NCI-H2227 (cell line): ENCODE data around the gene NPB.
A peak's percentile ranks its signal among the peaks of the same experiment; 100 is the strongest.

Experiments
- DNase-seq: peaks from one replicate; lab custom pipeline; 2025; ENCODE audit not compliant: unreplicated experiment; lab: John Stamatoyannopoulos, UW

The NPB gene

DNA sequence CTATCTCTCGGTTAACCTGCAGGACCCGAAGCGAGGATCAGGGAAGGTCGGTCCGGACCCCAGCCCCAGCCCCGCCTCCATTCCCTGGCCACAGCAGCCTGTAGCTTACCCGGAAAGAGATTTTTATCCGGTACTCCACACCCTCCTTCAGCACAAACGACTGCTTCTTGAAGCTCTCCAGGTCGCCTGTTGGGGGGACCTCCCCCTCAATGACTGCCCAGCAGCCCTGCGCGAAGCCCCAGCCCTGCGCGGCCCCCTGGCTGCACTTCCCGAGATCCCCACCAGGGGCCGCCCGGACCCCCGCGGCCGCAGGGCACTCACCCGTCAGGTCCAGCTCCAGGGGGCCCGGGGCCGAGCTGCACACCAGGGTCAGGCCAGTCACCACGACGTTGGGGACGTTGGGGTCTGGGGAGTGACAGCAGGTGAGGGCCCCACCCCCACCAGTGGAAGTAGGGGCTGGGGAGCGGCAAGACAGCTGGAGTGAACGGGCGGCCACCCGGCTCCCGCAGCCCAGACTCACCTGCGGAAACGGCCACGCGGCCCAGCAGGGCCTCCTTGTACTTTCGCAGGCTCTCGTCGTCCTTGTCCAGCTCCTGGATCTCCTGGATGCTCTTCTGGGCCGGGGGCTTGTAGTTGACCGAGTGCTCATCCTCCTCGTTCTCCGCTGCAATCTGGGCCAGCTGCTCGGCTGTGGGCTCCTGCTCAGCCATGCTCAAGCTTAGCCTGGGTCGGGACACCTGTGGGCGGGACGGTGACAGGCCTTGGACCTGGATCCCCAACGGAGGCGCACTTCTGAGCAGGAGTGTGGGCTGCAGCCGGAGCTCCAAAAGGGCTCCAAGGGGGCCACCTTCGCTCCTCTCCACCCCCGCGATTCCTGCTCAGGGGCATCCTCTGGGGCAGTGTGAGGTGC is 32.6 kb upstream of the NPB start:
- peak; percentile 65 for DNase-seq

DNA sequence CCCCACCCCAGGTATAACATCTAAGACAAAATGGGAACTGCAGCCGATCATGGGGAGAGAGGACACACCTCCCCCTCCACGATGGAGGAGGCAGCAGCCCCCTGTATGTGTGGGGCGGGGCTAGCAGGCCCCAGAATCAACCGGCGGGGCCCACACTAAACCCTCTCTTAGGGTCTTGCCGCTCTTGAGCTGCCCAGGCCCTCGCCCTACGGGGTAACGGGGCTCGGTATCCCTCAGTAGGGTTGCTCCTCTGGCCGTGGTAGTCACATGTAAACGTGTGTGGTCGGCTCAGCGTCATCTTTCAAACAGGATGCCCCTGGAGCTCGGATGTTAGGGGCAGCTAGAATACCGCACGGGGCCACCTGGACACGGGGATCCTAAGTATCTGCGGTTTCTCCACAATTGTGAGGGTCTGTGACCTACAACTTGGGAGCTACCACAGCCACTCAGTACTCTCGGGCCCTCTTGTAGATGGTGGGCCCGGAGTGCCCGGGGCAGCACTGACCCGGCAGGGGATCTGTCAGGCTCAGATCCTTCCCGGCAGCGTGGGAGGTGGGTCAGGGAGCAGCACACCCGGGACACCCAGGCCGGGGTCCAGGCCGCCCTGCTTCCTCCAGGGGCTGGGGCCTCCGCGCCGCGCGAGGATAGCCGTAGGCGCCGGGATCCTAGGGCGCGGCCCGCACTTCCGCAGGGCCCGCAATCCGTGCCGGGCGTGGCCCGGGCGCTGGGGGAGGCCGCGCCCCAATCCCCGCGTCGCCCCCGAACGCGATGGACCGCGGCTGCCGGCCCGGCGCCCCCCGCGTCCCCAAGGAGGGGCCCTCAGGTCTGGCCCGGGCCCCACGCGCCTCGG is 31.7 kb upstream of the NPB start:
- peak; percentile 65 for DNase-seq

DNA sequence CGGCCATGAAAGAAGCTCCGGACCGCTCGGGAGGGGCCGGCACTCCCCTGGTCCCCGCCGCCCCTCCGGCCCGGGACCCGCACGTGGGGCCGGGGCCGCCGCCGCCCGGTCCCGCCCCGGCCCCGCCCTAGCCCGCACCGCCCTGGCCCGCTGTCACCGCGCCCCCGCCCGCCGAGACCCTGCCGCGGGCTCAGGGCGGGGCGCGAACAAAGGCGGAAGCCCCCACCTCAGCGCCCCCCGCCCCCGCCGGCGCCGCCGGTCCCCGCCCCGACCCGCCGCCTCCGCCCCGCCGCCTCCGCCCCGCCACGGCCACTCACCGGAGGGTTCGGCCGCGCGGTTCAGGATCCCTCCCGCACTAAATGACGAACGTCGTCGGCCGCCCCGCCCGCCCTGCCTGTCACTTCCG is 31.1 kb upstream of the NPB start, which contains the start of gene ARHGDIA:
TSS of gene ARHGDIA (minus strand) at position 357 of the 406 bp plus-strand sequence. CDS start 1,407 bp downstream, outside the sequence.
- no peak for DNase-seq

DNA sequence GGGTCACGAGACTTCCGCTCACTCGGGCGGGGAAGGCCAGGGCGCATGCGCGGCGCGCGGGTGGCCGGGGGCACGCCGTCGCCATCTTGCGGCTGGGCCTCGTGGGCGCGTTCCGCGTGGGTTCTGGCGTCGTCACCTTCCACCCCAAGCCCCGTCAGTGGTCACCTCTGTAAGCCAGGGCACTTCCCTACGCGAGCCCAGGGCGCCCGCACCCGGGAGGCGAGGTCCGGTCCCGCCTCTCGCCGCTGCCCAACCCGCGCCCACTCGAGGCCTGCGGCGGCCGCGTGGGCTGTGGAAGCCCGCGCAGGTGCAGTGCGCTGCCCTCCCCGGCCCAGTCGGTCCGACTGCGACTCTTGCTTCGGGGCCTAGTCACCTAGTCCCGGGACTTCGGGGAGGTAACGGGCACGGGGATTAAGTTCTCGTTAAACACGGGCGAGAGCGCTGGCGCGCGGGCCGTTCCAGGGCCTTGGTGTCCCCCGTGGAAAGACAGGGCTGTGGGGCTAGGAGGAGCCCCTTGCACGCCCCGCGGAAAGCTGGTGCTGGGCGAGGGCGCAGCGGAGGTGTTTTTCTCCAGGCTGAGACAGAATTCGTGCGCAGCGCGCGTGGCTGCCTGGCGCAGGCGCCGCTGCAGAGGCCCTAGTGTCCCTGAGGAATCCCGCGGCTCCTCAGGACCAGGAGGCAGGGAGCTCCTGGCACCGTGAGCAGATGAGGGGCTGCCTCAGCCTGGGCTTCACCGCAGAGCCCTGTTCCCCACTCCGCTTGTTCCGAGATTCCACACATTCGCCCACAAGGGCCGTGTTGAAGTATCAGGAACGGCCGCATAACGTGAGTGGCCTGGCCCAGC is 30.4 kb upstream of the NPB start:
- peak; percentile 95 for DNase-seq

DNA sequence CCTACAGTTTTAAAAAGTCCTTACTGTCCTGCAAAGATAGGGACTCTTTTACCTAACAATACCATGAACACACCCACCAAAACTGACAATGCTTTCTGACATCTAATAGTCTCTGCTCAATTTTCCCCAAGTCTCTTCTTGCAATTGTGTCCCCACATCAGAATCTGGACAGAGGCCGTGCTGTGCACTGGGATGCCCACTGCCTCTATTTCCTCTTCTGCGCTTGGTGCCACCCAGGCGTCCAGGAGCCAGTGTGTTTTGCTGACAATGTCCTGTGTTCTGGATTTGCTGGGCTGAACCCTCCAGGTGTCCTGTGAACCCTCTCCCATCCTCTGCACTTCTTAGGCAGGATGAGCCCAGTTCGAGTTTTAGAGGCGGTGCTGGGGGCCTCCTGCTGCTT is 24.5 kb upstream of the NPB start:
- no peak for DNase-seq

DNA sequence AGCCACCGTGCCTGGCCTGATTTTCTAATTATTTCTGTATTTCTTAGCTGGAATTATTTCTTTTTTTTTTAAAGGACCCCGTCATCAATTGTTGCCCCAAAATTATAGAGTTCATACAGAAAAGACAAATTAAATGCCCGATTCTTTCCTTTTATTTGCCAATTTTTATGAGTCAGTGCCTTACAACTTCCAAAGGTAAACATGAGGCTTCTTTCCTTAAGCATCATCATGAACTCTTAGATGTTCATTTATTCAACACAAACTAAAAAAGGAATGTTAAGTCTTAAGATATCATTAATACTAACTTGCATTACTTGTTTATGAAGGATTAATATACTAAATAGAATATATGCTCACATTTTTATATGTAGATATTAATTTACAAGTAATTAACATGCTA is 23.7 kb upstream of the NPB start:
- DNase-seq = no peak

DNA sequence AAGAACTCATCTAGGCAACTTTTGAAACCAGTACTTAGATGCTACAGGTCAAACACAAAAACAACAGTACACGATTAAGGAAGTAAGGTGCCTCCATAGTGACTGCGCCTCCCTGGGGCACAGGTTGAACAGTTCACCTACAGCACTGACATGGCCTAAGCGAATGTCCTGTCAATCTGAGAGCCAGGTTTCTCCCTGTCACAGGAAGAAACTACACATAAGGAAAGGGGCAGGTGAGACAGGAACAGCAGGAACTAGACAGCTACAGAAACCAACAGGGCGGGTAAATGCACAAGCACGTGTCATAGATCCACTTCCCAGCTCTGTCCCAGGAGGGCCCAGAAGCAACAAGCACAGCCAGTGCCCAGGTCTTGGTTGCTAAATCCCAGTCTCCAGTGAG is 22.9 kb upstream of the NPB start:
- DNase-seq = no peak

DNA sequence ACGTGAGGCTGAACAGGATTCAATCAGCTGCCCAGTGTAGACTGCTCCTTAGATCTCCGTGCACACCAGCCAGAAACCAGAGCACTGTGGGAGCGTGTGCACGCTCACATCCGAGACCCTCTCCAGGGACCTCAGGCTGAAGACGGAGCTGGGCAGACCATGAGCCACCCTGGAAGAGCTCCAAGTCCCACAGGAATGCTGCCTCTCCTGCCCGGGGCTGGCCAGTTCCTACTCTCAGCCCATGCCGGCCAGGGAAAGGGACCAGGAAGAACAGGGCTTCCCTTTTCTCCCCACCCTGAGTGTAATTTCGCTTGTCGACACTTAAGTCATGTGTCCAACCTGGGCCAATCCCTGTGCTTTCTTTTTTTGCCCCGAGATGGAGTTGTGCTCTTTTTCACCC is 17.5 kb upstream of the NPB start:
- DNase-seq = no peak

DNA sequence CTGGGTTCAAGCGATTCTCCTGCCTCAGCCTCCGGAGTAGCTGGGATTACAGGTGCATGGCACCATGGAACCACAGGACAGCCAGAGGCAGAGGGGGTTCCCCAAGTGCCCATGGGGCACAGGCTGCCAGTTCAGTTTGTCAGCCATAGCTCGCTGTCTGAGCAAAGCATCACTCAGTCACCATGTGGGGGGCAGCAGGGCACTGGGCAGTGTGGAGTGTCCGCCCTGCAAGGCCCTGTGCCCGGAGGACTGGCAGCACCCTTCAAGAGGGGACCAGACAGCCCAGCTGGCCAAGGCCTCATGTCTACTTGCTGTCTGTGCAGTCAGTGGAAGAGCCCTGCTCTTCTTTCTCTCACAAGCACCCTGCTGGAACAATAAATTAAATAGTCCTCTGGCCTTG is 17.1 kb upstream of the NPB start:
- no peak for DNase-seq

DNA sequence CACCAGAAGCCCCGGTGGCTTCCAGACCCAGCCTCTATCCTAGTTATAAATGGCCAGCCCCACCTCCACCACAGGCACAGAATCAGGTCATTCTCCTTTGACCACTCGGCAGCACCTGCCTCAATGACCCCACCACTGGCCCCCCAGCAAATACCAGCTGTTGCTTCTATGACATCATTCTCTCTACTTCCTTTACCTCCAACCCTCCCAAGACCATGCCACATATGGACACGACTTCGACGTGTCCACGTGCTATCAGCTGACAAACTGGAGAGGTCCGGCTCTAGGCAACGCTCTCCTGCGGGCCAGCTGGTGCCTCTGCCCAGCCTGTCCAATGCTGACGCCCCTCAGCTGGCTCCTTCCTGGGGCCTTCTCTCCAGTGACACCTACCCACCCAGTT is 16.6 kb upstream of the NPB start:
- DNase-seq = no peak

DNA sequence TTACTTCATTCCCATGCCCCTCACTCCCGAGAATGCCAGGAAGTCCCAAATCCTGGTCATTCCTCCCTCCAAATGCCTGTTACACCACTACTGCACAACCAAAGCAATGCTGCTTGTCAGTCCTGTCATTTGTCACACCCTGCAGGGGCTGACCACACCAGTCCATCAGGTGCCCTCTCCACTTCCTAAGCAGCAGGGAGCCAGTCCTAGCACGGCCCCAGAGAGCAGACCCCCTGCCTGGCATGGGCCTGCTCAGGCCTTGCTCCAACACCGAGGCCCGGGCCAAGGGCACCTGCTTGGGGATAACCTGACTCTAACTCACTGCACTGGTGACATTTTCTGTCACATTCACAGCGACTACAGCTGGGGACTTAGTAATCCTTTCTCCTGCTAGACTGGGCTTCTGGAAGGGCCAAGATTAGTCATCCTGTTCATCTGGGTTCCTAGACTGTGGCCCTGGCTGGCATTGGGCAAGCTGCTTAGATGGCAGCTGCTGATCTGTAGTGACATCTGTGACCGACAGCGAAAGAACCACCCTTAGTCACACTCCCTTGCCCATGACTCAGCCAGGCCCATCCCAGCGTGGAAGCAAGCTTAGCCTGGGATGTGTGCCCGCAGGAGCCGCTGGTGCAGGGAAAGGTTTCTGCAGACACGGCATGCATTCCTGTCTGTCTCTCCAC is 16.0 kb upstream of the NPB start:
- no peak for DNase-seq

DNA sequence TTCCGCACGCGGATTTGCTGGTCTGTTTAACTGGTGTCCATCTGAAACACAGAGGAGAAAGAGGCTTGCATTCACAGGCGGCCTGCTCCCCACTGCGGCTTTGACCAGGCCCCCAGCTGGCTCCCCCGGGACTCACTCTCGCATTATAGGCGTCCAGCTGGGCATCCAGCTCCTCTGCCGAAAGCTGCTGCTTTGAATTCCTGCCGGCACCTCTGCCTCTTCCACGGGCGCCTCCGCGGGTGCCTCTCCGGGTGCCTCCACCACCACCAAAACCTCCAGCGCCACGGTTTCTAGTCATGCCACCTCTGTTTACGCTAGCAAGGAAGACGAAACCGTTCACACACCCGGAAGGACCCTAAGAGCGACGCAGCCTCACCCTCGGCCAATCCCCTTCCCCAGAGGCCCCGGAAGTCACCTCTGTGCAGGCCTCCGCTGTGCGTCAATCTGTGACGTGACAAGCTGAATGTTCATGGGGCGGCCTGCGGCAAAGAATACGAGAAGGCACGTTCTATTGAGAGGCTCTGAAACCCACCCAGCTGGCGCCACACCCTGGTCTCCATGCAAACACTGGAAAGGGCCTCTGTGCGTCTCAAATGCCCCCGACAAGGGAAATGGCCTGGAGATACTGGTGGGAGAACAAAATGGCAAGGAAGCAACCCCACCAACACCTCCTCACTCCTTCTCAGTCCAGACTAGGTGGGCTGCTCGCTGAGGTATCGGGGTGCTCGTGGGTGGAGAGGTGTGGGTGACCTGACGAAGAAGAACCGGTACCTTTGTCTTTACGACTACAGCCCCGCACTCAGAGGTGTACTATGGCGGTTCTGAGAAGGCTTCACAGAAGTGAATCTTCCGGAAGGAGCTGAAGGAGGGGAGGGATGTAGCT is 13.7 kb upstream of the NPB start:
- DNase-seq = no peak

DNA sequence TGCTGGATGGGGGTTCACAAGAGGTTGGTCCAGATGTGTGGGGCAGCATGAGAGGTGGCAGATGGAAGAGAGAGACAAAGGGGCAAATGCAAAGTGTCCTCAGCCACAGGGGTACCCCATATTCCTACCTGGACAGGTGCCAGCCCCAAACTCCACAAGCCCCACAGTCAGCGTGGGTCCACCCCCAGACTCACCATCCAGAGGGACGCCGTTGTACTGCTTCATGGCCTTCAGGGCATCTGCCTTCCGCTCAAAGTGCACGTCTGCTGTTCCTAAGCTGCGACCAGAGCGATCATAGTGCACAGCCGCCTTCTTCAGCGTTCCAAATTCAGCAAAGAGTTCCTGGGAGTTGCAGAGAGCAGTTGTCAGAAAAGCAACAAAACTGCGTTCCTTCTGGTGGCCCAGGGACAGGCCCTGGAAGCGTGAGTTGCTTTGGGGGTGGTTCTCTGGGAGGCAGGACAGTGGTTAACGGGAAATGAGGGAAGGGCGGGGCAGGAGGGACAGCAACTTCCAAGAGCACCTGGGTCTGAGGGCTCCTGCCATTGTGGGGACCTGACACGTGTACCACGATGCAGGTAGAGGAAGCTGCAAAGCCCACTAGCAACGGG is 12.9 kb upstream of the NPB start:
- DNase-seq = no peak

DNA sequence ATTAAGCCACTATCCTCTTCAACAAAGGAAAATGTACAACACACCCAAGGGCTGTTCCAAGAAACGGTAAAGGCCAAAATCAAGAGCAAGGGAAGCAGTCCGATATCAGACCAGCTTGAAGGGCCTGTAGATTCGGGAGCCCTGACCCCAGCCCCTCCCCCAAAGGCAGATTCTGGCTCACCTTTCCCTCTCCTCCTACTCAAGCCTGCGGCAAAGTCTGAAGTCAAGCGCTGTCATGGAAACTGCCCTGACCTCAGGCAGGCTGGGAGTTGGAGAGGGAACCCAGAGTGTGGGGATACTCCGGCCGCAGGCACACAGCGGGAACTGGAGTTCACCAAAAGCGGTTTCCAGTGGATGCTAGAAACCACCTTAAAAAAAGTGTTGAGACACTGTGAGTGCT is 12.4 kb upstream of the NPB start:
- no peak for DNase-seq

DNA sequence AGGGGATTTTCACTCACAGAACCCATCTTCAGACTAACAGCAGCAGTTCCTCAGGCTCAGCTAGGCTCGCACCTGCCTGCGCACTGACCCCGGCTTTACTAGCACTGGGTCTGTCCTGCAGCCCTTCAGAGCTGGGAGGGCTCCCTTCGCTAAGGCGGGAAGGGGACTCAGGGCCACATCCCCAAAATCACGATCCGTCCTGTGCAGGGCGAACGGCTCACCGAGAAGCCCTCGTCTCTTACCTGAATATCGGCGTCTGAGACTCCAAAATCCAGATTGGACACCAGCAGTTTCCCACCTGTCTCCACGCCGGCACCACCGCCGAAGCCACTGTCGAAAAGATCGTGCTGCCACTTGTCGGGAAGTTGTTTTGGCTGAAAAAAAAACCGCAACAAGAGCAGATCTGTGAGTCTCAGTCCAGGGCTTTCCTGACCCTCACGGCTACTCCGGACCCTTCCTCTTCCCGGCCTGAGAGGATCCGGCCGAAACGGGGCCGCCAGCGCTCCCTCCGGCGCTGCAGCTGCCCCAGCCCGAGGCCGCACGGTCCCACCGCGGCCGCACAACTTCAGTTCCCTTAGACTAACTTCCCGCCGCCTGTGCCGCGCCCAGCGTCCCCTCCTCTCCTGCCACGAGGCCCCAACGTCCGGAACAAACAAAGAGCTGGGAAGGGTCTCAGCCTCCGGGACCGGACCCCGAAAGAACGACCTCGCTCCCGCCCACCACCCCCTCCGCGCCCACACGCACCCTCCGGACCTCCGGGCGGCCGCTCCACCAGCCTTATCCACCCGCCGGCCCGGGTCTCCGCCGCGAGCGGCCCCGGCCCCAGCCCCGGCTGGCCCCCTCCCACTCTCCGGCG is 11.4 kb upstream of the NPB start:
- no peak for DNase-seq

DNA sequence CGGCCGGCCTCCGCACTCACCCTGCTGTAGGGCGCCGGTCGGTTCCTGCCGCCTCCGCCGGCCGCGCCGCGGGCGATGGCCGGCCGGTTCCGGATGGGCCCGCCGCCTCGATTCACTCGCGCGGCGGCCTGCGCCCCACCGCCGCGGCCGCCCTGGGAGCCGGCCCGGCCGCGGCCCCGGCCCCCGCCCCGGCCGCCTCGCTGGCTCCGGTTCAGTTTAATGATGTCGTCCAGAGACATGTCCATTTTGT is 10.8 kb upstream of the NPB start:
- DNase-seq = no peak

DNA sequence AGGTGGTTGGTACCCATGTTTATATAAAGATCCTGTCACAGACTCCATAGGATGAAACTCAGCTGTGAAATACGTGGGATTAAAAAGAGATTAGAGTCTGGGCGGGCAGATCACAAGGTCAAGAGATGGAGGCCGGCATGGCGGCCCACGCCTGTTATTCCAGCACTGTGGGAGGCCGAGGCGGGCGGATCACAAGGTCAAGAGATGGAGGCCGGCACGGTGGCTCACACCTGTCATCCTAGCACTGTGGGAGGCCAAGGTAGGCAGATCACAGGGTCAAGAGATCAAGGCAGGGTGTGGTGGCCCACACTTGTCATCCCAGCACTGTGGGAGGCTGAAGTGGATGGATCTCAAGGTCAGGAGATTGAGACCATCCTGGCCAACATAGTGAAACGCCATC is 6.6 kb upstream of the NPB start:
- DNase-seq = no peak

DNA sequence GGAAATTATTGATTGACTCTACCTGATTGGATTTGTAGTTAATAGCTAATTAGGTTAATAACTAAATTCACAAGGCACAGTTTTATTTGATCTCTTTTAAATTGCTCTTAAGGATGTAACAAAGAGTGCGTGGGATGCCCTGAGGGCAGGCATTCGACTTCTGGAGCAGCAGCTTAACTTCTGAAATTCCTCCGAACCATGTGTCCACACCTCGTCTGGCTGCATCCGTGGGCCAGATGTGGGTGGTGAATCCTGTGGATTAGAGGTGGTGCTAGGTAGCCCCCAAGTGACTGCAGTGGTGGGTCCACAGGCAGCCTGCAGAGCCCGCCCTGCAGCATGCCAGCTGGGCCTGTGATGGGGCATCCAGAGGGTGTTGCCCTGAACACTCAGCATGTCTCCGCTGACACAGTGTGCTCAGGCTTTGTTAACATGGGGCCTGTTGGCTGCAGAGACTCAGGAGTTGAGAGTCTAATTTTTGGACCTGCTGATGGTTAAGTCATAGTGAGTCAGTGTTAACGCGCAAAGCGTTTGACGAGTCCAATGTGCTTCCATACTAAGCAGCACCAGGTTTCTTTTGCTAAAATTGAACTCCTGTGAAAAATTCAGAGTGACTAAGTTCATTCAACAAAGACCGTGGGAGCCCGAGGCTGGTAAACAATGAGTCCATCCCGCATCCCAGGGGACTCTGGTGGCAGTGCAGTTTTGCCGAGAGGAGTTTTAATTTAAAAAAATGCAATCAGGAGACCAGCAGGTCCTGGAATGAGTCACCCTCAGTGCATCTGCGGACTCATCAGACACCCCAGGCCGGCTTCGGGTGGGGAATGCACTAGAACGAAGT is 3.8 kb upstream of the NPB start:
- DNase-seq = no peak
